HepG2 (cell line): ENCODE data around the gene CCDC148. TPM values are rescaled to one million over a fixed set of nuclear protein-coding genes. Genes with fewer than 3 reads are reported as not detected.

Experiments
- AGO1 ChIP-seq: fragments of 200-400 bp; formaldehyde crosslinking; IDR thresholded peaks from 2 replicates; pipeline ENCODE4 v1.6.1; 2017; ENCODE audit warnings: mild to moderate bottlenecking, low read depth, low read length, moderate library complexity; ENCODE audit not compliant: poor library complexity, severe bottlenecking
- ATAD3A ChIP-seq: sonication (generic); formaldehyde crosslinking; IDR thresholded peaks from 2 replicates; pipeline ENCODE4 v1.4.0; 2020; ENCODE audit warnings: missing genetic modification reagents
- CCAR2 ChIP-seq: fragments of 200-400 bp; formaldehyde crosslinking; optimal IDR thresholded peaks from 2 replicates; pipeline ENCODE3; 2018; ENCODE audit warnings: low read depth, mild to moderate bottlenecking, low read length, moderate library complexity
- FLYWCH1 ChIP-seq: sonication (generic); formaldehyde crosslinking; IDR thresholded peaks from 2 replicates; pipeline ENCODE4 v1.8.1; 2023; ENCODE audit warnings: mild to moderate bottlenecking, missing genetic modification reagents
- GZF1 ChIP-seq: sonication (generic); formaldehyde crosslinking; IDR thresholded peaks from 2 replicates; pipeline ENCODE4 v1.5.1; 2020; ENCODE audit warnings: mild to moderate bottlenecking, missing genetic modification reagents
- MTA3 ChIP-seq: sonication (generic); formaldehyde crosslinking; IDR thresholded peaks from 2 replicates; pipeline ENCODE4 v1.4.0; 2020; ENCODE audit warnings: missing genetic modification reagents
- SIN3B ChIP-seq: fragments of 150-350 bp; IDR thresholded peaks from 2 replicates; pipeline ENCODE4 v1.6.1; 2014; ENCODE audit warnings: low read length
- TCF7 ChIP-seq: sonication (generic); IDR thresholded peaks from 2 replicates; pipeline ENCODE4 v1.6.1; 2016; ENCODE audit warnings: antibody characterized with exemption, low read depth
- ZC3H4 ChIP-seq: sonication (generic); formaldehyde crosslinking; IDR thresholded peaks from 2 replicates; pipeline ENCODE4 v1.4.0; 2020; ENCODE audit warnings: missing genetic modification reagents, borderline replicate concordance
- ZNF12 ChIP-seq: sonication (generic); formaldehyde crosslinking; IDR thresholded peaks from 2 replicates; pipeline ENCODE4 v1.5.0; 2020; ENCODE audit warnings: missing genetic modification reagents
- ZNF329 ChIP-seq: sonication (generic); formaldehyde crosslinking; IDR thresholded peaks from 2 replicates; pipeline ENCODE4 v1.9.0; 2021; ENCODE audit warnings: low read depth, mild to moderate bottlenecking, missing genetic modification reagents
- ZNF484 ChIP-seq: sonication (generic); formaldehyde crosslinking; IDR thresholded peaks from 2 replicates; pipeline ENCODE4 v1.5.1; 2020; ENCODE audit warnings: mild to moderate bottlenecking, low read depth, missing genetic modification reagents, borderline replicate concordance
- ZNF614 ChIP-seq: IDR thresholded peaks from 2 replicates; pipeline ENCODE4 v1.6.1; 2018; ENCODE audit warnings: missing biosample characterization, missing genetic modification reagents, inconsistent platforms, borderline replicate concordance
- ZNF713 ChIP-seq: sonication (generic); formaldehyde crosslinking; IDR thresholded peaks from 2 replicates; pipeline ENCODE4 v1.4.0; 2020; ENCODE audit warnings: mild to moderate bottlenecking, missing genetic modification reagents
- polyA plus RNA-seq, 8 experiments: library from polyadenylated mRNA; depleted of rRNA in 3 of 8; stranded (reverse) in 7 of 8; unstranded in 1 of 8; fragments of >200 nt; fragmentation: Illumina TruSeq in 4 of 8; extraction: Trizol in 4 of 8; gene quantifications; 2 replicates each; pipeline versions ENCODE4 v1.2.1 to v1.2.3, GENCODE V29; 2011 to 2016; ENCODE audit warnings: low read depth in 4 of 8, missing spikeins in 1 of 8, mixed read lengths in 1 of 8; ENCODE audit not compliant: insufficient read depth in 1 of 8
- total RNA-seq, 5 experiments: library from RNA; depleted of rRNA; stranded (reverse); fragments of >200 nt; fragmentation: Illumina TruSeq; extraction: Trizol; gene quantifications; 2 replicates each; pipeline ENCODE4 v1.2.3, GENCODE V29; 2016; ENCODE audit warnings: low read depth in 1 of 5
- TF ChIP-seq, protein P1 (sequence below): sonication (generic); formaldehyde crosslinking; IDR thresholded peaks from 2 replicates; pipeline ENCODE4 v1.4.0; 2020; ENCODE audit warnings: missing genetic modification reagents
- TF ChIP-seq, protein P2 (sequence below): sonication (generic); formaldehyde crosslinking; IDR thresholded peaks from 2 replicates; pipeline ENCODE4 v1.9.0; 2021; ENCODE audit warnings: missing genetic modification reagents, borderline replicate concordance
- TF ChIP-seq, protein P3 (sequence below): sonication (generic); formaldehyde crosslinking; IDR thresholded peaks from 2 replicates; pipeline ENCODE4 v1.4.0; 2020; ENCODE audit warnings: missing genetic modification reagents, mild to moderate bottlenecking, borderline replicate concordance
- TF ChIP-seq, protein P4 (sequence below): sonication (generic); formaldehyde crosslinking; IDR thresholded peaks from 2 replicates; pipeline ENCODE4 v1.5.0; 2020; ENCODE audit warnings: mild to moderate bottlenecking, missing genetic modification reagents, borderline replicate concordance

Gene CCDC148
- total and polyA plus RNA-seq, 2 of the 13 experiments (the other 11 are each of a cell fraction or from before 2014, with no cell fraction given) = 0.30 to 0.49 TPM

DNA sequence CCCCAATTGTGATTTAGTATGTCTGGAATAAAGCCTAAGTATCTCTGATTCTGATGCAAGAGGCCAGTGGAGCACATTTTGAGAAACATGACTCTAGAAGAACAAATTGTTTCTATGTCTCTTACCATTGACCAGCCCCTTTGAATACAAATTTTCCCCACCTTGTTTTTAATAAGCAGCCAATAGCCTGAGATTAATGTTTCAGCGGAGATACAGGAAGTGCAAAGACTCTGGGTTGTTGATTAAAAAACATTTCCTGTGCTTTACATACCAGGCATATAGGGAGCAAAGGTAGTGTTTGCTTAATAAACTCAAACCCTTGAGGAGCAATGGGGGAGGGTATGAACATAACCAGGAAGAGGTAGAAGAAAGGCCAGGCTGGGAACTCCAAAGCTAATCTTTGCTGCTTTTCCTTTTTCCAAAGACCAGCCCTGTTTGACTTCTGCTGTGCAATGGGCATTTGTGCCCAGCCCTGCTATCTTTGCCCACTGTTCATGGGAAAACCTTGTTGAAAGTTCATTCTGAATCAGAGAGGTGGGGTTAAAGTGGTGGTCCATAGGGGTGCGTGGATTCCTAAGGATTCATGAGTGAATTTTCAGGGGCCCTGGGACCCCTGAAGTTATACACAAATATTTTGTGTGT is 325.6 kb downstream of the CCDC148 start (continued):
- TF ChIP-seq GZF1 (CRISPR knock-in tag) = peak; percentile 42; the same call in 1 of the 2 replicates
- peak; percentile 87 for TF ChIP-seq TCF7
- TF ChIP-seq, protein P1, sequence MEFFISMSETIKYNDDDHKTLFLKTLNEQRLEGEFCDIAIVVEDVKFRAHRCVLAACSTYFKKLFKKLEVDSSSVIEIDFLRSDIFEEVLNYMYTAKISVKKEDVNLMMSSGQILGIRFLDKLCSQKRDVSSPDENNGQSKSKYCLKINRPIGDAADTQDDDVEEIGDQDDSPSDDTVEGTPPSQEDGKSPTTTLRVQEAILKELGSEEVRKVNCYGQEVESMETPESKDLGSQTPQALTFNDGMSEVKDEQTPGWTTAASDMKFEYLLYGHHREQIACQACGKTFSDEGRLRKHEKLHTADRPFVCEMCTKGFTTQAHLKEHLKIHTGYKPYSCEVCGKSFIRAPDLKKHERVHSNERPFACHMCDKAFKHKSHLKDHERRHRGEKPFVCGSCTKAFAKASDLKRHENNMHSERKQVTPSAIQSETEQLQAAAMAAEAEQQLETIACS (CRISPR knock-in tag) = no peak
- 0 out of 2 replicates have a peak, but pooled peaks have one; percentile 22 for TF ChIP-seq ZC3H4 (CRISPR knock-in tag)
- TF ChIP-seq ZNF12 (CRISPR knock-in tag) = no peak
- no peak for TF ChIP-seq MTA3 (CRISPR knock-in tag)
- TF ChIP-seq AGO1 = no peak
- TF ChIP-seq, protein P2, sequence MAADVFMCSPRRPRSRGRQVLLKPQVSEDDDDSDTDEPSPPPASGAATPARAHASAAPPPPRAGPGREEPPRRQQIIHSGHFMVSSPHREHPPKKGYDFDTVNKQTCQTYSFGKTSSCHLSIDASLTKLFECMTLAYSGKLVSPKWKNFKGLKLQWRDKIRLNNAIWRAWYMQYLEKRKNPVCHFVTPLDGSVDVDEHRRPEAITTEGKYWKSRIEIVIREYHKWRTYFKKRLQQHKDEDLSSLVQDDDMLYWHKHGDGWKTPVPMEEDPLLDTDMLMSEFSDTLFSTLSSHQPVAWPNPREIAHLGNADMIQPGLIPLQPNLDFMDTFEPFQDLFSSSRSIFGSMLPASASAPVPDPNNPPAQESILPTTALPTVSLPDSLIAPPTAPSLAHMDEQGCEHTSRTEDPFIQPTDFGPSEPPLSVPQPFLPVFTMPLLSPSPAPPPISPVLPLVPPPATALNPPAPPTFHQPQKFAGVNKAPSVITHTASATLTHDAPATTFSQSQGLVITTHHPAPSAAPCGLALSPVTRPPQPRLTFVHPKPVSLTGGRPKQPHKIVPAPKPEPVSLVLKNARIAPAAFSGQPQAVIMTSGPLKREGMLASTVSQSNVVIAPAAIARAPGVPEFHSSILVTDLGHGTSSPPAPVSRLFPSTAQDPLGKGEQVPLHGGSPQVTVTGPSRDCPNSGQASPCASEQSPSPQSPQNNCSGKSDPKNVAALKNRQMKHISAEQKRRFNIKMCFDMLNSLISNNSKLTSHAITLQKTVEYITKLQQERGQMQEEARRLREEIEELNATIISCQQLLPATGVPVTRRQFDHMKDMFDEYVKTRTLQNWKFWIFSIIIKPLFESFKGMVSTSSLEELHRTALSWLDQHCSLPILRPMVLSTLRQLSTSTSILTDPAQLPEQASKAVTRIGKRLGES (CRISPR knock-in tag) = no peak
- TF ChIP-seq ZNF484 = no peak
- TF ChIP-seq ZNF329 (CRISPR knock-in tag) = no peak
- TF ChIP-seq ZNF713 (CRISPR knock-in tag) = no peak
- peak; percentile 97 for TF ChIP-seq ZNF614 (CRISPR knock-in tag)
- no peak for TF ChIP-seq FLYWCH1
- no peak for TF ChIP-seq CCAR2
- no peak for TF ChIP-seq SIN3B
- TF ChIP-seq, protein P3, sequence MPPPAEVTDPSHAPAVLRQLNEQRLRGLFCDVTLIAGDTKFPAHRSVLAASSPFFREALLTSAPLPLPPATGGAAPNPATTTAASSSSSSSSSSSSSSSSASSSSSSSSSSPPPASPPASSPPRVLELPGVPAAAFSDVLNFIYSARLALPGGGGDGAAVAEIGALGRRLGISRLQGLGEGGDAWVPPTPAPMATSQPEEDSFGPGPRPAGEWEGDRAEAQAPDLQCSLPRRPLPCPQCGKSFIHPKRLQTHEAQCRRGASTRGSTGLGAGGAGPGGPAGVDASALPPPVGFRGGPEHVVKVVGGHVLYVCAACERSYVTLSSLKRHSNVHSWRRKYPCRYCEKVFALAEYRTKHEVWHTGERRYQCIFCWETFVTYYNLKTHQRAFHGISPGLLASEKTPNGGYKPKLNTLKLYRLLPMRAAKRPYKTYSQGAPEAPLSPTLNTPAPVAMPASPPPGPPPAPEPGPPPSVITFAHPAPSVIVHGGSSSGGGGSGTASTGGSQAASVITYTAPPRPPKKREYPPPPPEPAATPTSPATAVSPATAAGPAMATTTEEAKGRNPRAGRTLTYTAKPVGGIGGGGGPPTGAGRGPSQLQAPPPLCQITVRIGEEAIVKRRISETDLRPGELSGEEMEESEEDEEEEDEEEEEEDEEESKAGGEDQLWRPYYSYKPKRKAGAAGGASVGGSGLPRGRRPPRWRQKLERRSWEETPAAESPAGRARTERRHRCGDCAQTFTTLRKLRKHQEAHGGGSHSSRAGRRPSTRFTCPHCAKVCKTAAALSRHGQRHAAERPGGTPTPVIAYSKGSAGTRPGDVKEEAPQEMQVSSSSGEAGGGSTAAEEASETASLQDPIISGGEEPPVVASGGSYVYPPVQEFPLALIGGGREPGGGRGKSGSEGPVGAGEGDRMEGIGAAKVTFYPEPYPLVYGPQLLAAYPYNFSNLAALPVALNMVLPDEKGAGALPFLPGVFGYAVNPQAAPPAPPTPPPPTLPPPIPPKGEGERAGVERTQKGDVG = no peak
- TF ChIP-seq, protein P4, sequence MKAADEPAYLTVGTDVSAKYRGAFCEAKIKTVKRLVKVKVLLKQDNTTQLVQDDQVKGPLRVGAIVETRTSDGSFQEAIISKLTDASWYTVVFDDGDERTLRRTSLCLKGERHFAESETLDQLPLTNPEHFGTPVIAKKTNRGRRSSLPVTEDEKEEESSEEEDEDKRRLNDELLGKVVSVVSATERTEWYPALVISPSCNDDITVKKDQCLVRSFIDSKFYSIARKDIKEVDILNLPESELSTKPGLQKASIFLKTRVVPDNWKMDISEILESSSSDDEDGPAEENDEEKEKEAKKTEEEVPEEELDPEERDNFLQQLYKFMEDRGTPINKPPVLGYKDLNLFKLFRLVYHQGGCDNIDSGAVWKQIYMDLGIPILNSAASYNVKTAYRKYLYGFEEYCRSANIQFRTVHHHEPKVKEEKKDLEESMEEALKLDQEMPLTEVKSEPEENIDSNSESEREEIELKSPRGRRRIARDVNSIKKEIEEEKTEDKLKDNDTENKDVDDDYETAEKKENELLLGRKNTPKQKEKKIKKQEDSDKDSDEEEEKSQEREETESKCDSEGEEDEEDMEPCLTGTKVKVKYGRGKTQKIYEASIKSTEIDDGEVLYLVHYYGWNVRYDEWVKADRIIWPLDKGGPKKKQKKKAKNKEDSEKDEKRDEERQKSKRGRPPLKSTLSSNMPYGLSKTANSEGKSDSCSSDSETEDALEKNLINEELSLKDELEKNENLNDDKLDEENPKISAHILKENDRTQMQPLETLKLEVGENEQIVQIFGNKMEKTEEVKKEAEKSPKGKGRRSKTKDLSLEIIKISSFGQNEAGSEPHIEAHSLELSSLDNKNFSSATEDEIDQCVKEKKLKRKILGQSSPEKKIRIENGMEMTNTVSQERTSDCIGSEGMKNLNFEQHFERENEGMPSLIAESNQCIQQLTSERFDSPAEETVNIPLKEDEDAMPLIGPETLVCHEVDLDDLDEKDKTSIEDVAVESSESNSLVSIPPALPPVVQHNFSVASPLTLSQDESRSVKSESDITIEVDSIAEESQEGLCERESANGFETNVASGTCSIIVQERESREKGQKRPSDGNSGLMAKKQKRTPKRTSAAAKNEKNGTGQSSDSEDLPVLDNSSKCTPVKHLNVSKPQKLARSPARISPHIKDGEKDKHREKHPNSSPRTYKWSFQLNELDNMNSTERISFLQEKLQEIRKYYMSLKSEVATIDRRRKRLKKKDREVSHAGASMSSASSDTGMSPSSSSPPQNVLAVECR (CRISPR knock-in tag) = peak; percentile 49; the same call in 1 of the 2 replicates
- TF ChIP-seq ATAD3A = no peak
